Keratinocyte (primary cell): Measurements from ENCODE around the gene NDUFA11.

Experiments
- EZH2 ChIP-seq: IDR thresholded peaks from one replicate; pipeline ENCODE4 v1.6.1; 2012; ENCODE audit warnings: inconsistent platforms, mild to moderate bottlenecking, low read length, moderate library complexity
- TF ChIP-seq, protein P1 (sequence below), 3 experiments: IDR thresholded peaks in 1 of 3; conservative IDR thresholded peaks in 1 of 3; optimal IDR thresholded peaks in 1 of 3; 2 replicates in 2 of 3; 3 replicates in 1 of 3; pipeline versions ENCODE3 to v1.5.1; 2011; ENCODE audit warnings: low read length in 3 of 3, mild to moderate bottlenecking in 3 of 3, moderate library complexity in 2 of 3, control low read depth in 1 of 3, inconsistent platforms in 1 of 3; ENCODE audit not compliant: insufficient read depth in 2 of 3; ENCODE audit errors: extremely low read depth in 1 of 3

DNA sequence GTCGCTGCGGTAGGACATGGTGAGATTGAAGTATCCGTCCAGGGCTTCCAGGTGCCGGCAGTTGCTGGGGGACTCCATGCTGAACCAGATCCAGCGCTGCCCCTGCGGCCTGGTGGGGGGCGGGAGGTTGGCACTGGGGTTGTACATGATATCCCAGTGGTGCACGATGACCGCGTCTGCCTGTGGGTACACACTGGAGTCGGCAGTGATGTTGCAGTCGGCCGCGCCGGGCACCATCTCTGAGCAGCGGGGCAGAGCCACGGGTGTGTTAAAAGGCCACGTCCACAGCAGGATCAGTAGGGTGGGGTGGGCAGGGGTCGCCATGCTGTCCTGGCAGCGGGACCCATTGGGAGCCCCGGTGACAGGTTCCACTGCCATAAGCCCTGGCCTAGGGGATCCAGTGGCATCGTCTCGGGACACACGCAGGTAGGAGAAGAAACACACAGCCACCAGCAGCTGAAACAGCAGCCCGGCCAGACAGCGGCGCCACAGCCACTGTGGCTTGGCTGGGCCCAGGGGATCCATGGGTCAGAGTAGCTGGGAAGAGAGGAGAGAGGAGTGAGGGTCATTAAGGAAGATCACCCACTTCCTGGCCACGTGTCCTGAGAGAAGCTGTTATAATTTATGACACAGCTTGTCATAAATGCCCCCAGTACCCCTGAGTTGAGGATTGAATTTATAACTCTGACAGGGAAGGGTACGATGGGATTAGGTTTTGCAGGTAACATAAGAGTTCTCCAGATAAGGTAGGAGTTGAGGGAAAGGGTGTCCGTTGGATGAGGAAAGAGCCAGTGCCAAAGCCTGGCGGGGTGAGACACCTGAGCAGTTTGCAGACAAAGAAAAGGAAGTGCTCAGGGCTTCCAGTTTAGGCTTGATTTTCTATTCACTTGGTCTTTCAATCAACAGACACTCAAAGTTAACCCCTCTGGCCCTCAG, 36.1 kb downstream of the NDUFA11 start:
- TF ChIP-seq, protein P1, sequence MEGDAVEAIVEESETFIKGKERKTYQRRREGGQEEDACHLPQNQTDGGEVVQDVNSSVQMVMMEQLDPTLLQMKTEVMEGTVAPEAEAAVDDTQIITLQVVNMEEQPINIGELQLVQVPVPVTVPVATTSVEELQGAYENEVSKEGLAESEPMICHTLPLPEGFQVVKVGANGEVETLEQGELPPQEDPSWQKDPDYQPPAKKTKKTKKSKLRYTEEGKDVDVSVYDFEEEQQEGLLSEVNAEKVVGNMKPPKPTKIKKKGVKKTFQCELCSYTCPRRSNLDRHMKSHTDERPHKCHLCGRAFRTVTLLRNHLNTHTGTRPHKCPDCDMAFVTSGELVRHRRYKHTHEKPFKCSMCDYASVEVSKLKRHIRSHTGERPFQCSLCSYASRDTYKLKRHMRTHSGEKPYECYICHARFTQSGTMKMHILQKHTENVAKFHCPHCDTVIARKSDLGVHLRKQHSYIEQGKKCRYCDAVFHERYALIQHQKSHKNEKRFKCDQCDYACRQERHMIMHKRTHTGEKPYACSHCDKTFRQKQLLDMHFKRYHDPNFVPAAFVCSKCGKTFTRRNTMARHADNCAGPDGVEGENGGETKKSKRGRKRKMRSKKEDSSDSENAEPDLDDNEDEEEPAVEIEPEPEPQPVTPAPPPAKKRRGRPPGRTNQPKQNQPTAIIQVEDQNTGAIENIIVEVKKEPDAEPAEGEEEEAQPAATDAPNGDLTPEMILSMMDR (optimal IDR thresholded peaks at IDR 0.05 in 1 of 3, IDR thresholded peaks at IDR 0.05 in 1 of 3, conservative IDR thresholded peaks at IDR 0.05 in 1 of 3; ENCODE audit: extremely low read depth in 1 of 3, insufficient read depth in 2 of 3, low read length in 3 of 3): no peak
- TF ChIP-seq EZH2: no peak
